Subcutaneous adipose tissue (tissue), 4 donors: Measurements from ENCODE around the gene ATP10B. TPM values are rescaled to one million over a fixed set of nuclear protein-coding genes. Genes with fewer than 3 reads are reported as not detected.

Source experiments
- total RNA-seq, 4 donors: library from RNA; depleted of rRNA; stranded (reverse); fragments of >200 nt; gene quantifications; one replicate each; pipeline ENCODE4 v1.1.0, GENCODE V29; 2016
- TF ChIP-seq, protein P1 (sequence below): fragments of 450-650 bp; IDR thresholded peaks from one replicate; pipeline ENCODE4 v1.5.1; 2016; ENCODE audit warnings: low read depth, mild to moderate bottlenecking, control low read depth, antibody characterized with exemption, moderate library complexity

Gene ATP10B
- total RNA-seq, 4 donors from 2014 or later, result under 0.01 TPM; not detected in 3

DNA sequence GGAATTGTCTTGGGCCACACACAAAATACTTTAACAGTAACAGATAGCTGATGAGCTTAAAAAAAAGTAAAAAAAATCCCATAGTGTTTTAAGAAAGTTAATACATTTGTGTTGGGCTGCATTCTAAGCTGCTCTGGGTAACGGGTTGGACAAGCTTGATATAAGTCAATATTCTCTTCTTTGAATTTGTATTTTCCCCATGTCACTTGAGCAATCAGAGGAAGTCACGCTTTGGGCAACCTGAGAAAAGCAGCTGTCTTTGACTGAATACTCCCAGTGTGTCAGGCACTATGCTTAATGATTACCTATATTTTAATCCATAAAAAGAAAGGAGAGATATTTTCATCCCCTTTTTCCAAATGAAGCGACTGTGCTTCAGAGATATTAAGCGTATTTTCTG lies 84.9 kb downstream of the ATP10B start:
- TF ChIP-seq, protein P1, sequence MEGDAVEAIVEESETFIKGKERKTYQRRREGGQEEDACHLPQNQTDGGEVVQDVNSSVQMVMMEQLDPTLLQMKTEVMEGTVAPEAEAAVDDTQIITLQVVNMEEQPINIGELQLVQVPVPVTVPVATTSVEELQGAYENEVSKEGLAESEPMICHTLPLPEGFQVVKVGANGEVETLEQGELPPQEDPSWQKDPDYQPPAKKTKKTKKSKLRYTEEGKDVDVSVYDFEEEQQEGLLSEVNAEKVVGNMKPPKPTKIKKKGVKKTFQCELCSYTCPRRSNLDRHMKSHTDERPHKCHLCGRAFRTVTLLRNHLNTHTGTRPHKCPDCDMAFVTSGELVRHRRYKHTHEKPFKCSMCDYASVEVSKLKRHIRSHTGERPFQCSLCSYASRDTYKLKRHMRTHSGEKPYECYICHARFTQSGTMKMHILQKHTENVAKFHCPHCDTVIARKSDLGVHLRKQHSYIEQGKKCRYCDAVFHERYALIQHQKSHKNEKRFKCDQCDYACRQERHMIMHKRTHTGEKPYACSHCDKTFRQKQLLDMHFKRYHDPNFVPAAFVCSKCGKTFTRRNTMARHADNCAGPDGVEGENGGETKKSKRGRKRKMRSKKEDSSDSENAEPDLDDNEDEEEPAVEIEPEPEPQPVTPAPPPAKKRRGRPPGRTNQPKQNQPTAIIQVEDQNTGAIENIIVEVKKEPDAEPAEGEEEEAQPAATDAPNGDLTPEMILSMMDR, result no peak

DNA sequence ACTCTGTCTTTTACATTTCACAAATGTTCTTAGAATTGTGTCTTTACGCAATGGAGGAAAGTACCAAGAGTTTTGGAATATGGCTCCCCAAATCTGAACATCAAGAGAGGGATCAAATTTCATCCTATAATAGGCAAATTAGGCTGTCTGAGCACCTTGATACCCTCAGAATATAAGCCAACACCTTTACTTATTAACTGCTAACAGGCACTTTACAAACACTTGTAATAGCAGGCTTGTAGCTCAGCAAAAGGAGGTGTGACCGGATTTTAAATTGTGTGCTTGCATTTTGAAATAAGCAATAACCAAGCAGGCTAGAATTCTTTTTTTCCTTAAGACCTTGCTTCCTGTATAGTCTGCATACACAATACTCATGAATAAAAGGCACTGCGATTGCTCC lies 92.0 kb downstream of the ATP10B start:
- TF ChIP-seq, protein P1, result no peak

DNA sequence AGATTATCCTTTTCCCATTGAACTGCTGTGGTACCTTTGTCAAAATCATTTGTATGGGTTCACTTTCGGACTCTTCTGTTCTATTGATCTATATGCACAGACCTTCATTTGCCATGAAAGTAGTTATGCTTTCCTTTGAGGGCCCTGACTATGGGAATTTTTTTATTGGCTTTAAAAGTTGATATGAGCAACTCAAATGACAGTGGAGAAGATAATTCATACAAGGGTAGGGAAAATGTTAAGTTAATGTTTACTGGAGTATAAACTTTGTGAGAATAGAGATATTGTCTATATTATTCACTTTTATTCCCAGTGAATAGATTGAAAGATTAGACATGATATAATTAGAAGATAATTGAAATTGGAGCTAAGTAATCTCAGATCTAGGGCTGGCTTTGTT lies 94.8 kb downstream of the ATP10B start:
- TF ChIP-seq, protein P1, result no peak

DNA sequence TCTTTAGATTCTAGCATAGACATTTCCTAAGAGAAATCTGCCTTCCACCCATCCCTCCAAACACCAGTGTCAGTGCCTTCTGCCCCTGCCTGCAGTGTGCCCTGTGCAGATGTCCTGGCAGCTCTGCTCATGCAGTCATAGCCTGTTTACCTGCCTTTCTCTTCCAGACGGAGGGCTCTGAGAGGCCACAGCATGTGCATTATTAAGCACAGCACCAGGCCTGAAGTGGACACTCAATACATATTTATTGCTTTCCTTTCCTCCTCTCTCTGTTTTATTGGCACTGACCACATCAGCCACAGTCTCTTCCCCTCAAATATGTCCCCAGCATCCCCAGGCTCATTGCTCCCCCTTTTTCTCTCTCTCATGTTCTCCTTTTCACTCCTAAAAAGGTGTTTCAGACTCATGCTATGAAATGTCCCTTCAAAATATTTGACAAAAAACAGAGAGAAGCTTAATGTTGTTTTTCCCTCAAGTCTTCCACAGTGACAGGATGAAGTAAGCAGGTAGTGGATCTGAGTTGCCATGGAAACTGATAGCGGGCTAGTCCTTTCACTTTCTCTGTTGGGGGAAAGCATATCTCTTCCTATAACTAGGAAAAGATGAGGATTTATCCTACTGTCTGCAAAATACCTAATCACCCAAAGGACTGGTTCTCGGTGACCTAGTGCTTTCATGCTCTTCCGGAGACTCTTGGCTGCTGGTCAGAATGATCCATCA lies 100.9 kb downstream of the ATP10B start:
- TF ChIP-seq, protein P1, result no peak

DNA sequence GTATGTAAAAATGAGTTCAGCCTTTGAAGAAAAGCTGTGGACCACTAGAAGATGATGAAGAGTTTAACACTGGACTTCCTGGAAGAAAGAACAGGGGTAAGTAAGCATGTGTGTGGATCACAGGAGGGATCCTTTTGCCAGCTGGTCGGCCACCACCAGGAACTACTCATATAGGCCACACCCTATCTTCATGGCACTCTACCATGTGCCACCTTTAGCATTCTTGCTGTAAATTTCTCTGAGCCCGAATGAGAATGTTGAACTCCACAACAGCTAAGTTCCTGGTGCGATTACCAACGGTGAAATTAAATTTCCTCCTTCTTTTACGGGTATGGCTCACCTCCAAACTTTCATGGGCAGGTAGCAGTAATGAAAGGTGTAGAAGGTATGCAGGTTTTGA lies 102.3 kb downstream of the ATP10B start:
- TF ChIP-seq, protein P1, result no peak

DNA sequence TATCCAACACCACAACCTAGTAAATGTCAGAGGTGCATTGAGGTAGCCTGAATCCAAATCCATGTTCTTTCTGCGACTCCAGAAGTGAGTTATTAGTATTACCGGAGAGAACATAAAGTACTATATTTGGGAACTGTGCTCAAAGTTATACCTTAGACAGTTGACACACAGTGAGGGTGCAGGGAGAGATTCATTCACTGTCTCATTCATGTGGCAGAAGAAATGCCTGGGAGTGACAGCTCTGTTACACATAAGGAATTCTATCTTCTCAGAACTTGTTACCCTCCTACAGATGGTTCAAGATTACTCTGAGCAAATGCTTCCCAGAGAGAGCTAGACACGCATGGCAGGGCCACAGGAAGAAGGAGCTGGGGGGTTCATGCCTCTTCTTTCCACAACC lies 103.0 kb downstream of the ATP10B start:
- TF ChIP-seq, protein P1, result no peak

DNA sequence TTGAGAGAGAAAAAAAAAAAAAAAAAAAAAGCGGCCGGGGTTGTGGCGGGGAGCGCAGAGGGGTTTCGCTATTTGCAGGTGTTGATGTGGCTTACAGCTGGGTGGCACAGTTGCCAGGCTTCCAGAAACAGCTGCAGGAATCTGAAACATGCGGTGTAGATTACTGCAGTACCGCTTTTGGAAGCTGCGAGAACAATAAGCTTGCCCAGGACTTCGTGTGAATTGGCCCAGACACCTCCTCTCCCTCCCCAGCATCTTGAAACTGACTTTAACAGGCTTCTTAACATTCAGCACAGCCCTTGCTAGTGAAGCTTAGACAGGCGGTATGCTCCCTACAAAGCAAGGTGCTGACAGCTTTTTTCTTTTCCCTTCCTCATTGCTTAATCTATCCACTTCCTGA lies 104.0 kb downstream of the ATP10B start:
- TF ChIP-seq, protein P1, result no peak
